Measurements from ENCODE around the gene TCF19.

- TF ChIP-seq, protein P1, sequence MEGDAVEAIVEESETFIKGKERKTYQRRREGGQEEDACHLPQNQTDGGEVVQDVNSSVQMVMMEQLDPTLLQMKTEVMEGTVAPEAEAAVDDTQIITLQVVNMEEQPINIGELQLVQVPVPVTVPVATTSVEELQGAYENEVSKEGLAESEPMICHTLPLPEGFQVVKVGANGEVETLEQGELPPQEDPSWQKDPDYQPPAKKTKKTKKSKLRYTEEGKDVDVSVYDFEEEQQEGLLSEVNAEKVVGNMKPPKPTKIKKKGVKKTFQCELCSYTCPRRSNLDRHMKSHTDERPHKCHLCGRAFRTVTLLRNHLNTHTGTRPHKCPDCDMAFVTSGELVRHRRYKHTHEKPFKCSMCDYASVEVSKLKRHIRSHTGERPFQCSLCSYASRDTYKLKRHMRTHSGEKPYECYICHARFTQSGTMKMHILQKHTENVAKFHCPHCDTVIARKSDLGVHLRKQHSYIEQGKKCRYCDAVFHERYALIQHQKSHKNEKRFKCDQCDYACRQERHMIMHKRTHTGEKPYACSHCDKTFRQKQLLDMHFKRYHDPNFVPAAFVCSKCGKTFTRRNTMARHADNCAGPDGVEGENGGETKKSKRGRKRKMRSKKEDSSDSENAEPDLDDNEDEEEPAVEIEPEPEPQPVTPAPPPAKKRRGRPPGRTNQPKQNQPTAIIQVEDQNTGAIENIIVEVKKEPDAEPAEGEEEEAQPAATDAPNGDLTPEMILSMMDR (IDR thresholded peaks at IDR 0.05 in 4 of 5, conservative IDR thresholded peaks at IDR 0.05 in 1 of 5) = no peak
- TF ChIP-seq POLR2A (IDR thresholded peaks at IDR 0.05) = no peak
Observed at GRCh38 chr6:31208506-31208905, 50.1 kb downstream of the TCF19 start.
